ENCODE data around the gene UNC13C.

UNC13C gene

GRCh38 chr15:53982071-53982680 lies 3.9 kb downstream of the UNC13C start:
- no peak for TF ChIP-seq CTCF (conservative IDR thresholded peaks at IDR 0.05; ENCODE audit: low read depth, low read length)
- H4K20me1 ChIP-seq (ENCODE audit: insufficient read depth) = no peaks in the 10 kb centered on the region

DNA sequence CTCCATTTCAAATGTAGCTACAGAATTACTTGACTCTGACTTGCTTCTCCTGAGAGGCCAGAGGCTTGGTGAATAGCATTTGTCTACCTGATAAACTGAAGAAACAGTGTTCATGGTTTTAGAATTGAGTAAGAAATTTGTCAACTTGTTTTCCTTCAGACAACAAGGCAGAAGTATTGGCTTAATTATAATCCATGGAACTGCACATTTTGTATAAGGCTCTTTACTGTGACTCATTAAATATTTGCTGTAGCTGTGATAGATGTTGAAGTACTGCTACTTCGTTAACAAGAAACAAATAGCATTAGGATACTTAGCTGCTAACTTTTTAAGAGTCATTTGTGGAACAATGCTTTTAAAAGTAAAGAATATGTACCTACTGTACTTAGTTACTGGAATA lies 4.6 kb downstream of the UNC13C start:
- Histone ChIP-seq H2AFZ (ENCODE audit: low read depth) (no peak overlapping the region), H3K4me2 (no peak overlapping the region), H3K36me3 (ENCODE audit: insufficient read depth) (no peaks in the 10 kb centered on the region), H3K27ac (no peak overlapping the region), H3K4me3 (IDR thresholded peaks at IDR 0.05; ENCODE audit: insufficient read depth, low read depth, low read length) (no peak overlapping the region), H3K79me2 (ENCODE audit: insufficient read depth, low read depth) (no peaks in the 10 kb centered on the region), H3K4me1 (ENCODE audit: low read depth, poor library complexity, severe bottlenecking) (no peaks in the 10 kb centered on the region), H4K20me1 (ENCODE audit: insufficient read depth) (no peaks in the 10 kb centered on the region), H3K27me3 (ENCODE audit: insufficient read depth, low read depth) (no peaks in the 10 kb centered on the region), H3K9ac (no peak overlapping the region)
- no peak for TF ChIP-seq CTCF (conservative IDR thresholded peaks at IDR 0.05; ENCODE audit: low read depth, low read length)

More at GRCh38 chr15:53982071-53982680, 3.9 kb downstream of the UNC13C start:
- H3K27ac ChIP-seq = no peak overlapping the region
- H3K27me3 ChIP-seq (ENCODE audit: insufficient read depth, low read depth) = no peaks in the 10 kb centered on the region
- no peak overlapping the region for H2AFZ ChIP-seq (ENCODE audit: low read depth)
- no peaks in the 10 kb centered on the region for H3K36me3 ChIP-seq (ENCODE audit: insufficient read depth)
- H3K4me2 ChIP-seq = no peak overlapping the region
- H3K4me1 ChIP-seq (ENCODE audit: low read depth, poor library complexity, severe bottlenecking) = no peaks in the 10 kb centered on the region
- H3K9ac ChIP-seq = no peak overlapping the region
- H3K4me3 ChIP-seq (IDR thresholded peaks at IDR 0.05; ENCODE audit: insufficient read depth, low read depth, low read length) = no peak overlapping the region
- H3K79me2 ChIP-seq (ENCODE audit: insufficient read depth, low read depth) = no peaks in the 10 kb centered on the region

DNA sequence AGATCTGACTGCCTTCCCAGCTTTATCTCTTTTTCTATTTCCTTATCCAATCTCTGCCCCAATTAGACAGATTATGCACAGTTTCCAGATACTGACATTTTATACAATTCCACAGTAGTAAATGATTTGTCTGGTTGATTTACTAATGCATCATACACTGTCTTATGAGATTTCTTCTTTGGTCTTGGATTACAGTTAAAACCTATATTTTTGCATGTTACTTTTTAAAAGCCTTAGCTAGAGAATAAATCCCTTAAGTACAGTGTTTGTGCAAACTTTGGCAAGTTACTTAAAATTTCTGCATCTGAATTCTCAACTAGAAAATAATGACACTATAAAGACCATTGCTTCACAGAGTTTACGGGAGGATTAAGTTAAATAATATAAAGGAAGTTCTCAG lies 6.0 kb downstream of the UNC13C start:
- Histone ChIP-seq H3K4me2 (no peak overlapping the region), H2AFZ (ENCODE audit: low read depth) (no peak overlapping the region)

GRCh38 chr15:53985562-53985961 lies 7.3 kb downstream of the UNC13C start:
- Histone ChIP-seq H4K20me1 (ENCODE audit: insufficient read depth) (no peaks in the 10 kb centered on the region), H3K36me3 (ENCODE audit: insufficient read depth) (no peaks in the 10 kb centered on the region)
- TF ChIP-seq CTCF (conservative IDR thresholded peaks at IDR 0.05; ENCODE audit: low read depth, low read length) = no peak

More for the DNA sequence above, 6.0 kb downstream of the UNC13C start:
- Histone ChIP-seq H3K36me3 (ENCODE audit: insufficient read depth) (no peaks in the 10 kb centered on the region), H3K4me3 (IDR thresholded peaks at IDR 0.05; ENCODE audit: insufficient read depth, low read depth, low read length) (no peak overlapping the region), H3K79me2 (ENCODE audit: insufficient read depth, low read depth) (no peaks in the 10 kb centered on the region), H4K20me1 (ENCODE audit: insufficient read depth) (no peaks in the 10 kb centered on the region), H3K4me1 (ENCODE audit: low read depth, poor library complexity, severe bottlenecking) (no peaks in the 10 kb centered on the region), H3K9ac (no peak overlapping the region), H3K27me3 (ENCODE audit: insufficient read depth, low read depth) (no peaks in the 10 kb centered on the region), H3K27ac (no peak overlapping the region)
- no peak for TF ChIP-seq CTCF (conservative IDR thresholded peaks at IDR 0.05; ENCODE audit: low read depth, low read length)

More at GRCh38 chr15:53985562-53985961, 7.3 kb downstream of the UNC13C start:
- Histone ChIP-seq H3K4me3 (IDR thresholded peaks at IDR 0.05; ENCODE audit: insufficient read depth, low read depth, low read length) (no peak overlapping the region), H3K27ac (no peak overlapping the region), H2AFZ (ENCODE audit: low read depth) (no peak overlapping the region), H3K27me3 (ENCODE audit: insufficient read depth, low read depth) (no peaks in the 10 kb centered on the region), H3K4me2 (no peak overlapping the region), H3K9ac (no peak overlapping the region), H3K4me1 (ENCODE audit: low read depth, poor library complexity, severe bottlenecking) (no peaks in the 10 kb centered on the region), H3K79me2 (ENCODE audit: insufficient read depth, low read depth) (no peaks in the 10 kb centered on the region)

Measured in KMS-11 (cell line).